ENCODE data around the gene DCAF11.

GRCh38 chr14:24080142-24080530, 34.4 kb upstream of the DCAF11 start:
- TF ChIP-seq, protein P1, sequence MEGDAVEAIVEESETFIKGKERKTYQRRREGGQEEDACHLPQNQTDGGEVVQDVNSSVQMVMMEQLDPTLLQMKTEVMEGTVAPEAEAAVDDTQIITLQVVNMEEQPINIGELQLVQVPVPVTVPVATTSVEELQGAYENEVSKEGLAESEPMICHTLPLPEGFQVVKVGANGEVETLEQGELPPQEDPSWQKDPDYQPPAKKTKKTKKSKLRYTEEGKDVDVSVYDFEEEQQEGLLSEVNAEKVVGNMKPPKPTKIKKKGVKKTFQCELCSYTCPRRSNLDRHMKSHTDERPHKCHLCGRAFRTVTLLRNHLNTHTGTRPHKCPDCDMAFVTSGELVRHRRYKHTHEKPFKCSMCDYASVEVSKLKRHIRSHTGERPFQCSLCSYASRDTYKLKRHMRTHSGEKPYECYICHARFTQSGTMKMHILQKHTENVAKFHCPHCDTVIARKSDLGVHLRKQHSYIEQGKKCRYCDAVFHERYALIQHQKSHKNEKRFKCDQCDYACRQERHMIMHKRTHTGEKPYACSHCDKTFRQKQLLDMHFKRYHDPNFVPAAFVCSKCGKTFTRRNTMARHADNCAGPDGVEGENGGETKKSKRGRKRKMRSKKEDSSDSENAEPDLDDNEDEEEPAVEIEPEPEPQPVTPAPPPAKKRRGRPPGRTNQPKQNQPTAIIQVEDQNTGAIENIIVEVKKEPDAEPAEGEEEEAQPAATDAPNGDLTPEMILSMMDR (IDR thresholded peaks at IDR 0.05) = no peak
- TF ChIP-seq POLR2A (IDR thresholded peaks at IDR 0.05) = no peak

Measured in breast epithelium (tissue), 3 donors.